WI38 (cell line): Measurements from ENCODE around the gene CAMK1G.

Experiments used
- H3K4me3 ChIP-seq: 2 replicates; pipeline ENCODE4 v1.5.1; 2011; ENCODE audit warnings: low read depth, mild to moderate bottlenecking, control low read depth, low read length
- CTCF ChIP-seq: IDR thresholded peaks from 2 replicates; pipeline ENCODE4 v1.5.1; 2012; ENCODE audit warnings: low read depth, mild to moderate bottlenecking, control low read depth, low read length

Gene CAMK1G

GRCh38 chr1:209657140-209657879 is 73.8 kb downstream of the CAMK1G start:
- H3K4me3 ChIP-seq = no peak overlapping the region
- TF ChIP-seq CTCF = no peak

- no peak overlapping the region for H3K4me3 ChIP-seq
- TF ChIP-seq CTCF = no peak
Observed at GRCh38 chr1:209657918-209658317, 74.4 kb downstream of the CAMK1G start.

GRCh38 chr1:209659909-209660308 is 76.4 kb downstream of the CAMK1G start:
- no peak overlapping the region for H3K4me3 ChIP-seq
- TF ChIP-seq CTCF = no peak

GRCh38 chr1:209661071-209661470 is 77.6 kb downstream of the CAMK1G start:
- TF ChIP-seq CTCF = no peak
- H3K4me3 ChIP-seq = no peak overlapping the region

GRCh38 chr1:209662879-209663327 is 79.4 kb downstream of the CAMK1G start:
- no peak overlapping the region for H3K4me3 ChIP-seq
- no peak for TF ChIP-seq CTCF
